Effector memory CD4-positive, alpha-beta T cell (primary cell): ENCODE data around the gene POU5F1.
"Not testable (repeated sequence)": the region's sequence is repeated elsewhere in the genome, so short reads cannot be mapped to it uniquely, and the experiment has no call there.

ENCODE experiments used
- DNase-seq, 3 donors: peaks; one replicate each; pipeline ENCODE4 v3.0.0-alpha.2; 2020
- H3K27ac ChIP-seq: 2 replicates; pipeline ENCODE4 v1.7.0; 2013; ENCODE audit warnings: mild to moderate bottlenecking, low read length, moderate library complexity; ENCODE audit not compliant: insufficient read depth, poor library complexity, severe bottlenecking
- H3K27me3 ChIP-seq: replicated peaks from 2 replicates; pipeline ENCODE4 v1.7.0; 2013; ENCODE audit warnings: mild to moderate bottlenecking, low read length; ENCODE audit not compliant: insufficient read depth, control insufficient read depth, poor library complexity, severe bottlenecking
- H3K36me3 ChIP-seq: 2 replicates; pipeline ENCODE4 v1.7.0; 2013; ENCODE audit warnings: mild to moderate bottlenecking, low read length, moderate library complexity; ENCODE audit not compliant: control insufficient read depth, insufficient read depth
- H3K4me1 ChIP-seq: 2 replicates; pipeline ENCODE4 v1.7.0; 2013; ENCODE audit warnings: low read length, mild to moderate bottlenecking; ENCODE audit not compliant: control insufficient read depth, insufficient read depth, poor library complexity, severe bottlenecking
- H3K4me3 ChIP-seq: 2 replicates; pipeline ENCODE4 v1.7.0; 2013; ENCODE audit warnings: low read length, low read depth, mild to moderate bottlenecking; ENCODE audit not compliant: insufficient read depth, poor library complexity, severe bottlenecking
- H3K9me3 ChIP-seq: 2 replicates; pipeline ENCODE4 v1.7.0; 2013; ENCODE audit warnings: mild to moderate bottlenecking, low read length, moderate library complexity; ENCODE audit not compliant: control insufficient read depth
- total RNA-seq, 3 donors: gene quantifications; one replicate each; lab custom pipeline; 2026; lab: John Stamatoyannopoulos, UW

Gene POU5F1
- 0 to 0.39 (median 0.17) reads per million in 3 donors for total RNA-seq

GRCh38 chr6:31170600-31170881, at the start of gene POU5F1:
Gene POU5F1, minus strand, starts transcription at chr6:31170682. Its CDS starts 62 bp downstream, at chr6:31170620.
- no peak for DNase-seq
- H3K4me3 ChIP-seq = no peak within 1 kb of the TSS
- no peaks in the 10 kb centered on the region for H3K27me3 ChIP-seq
- no peaks in the 10 kb centered on the region for H3K36me3 ChIP-seq
- H3K9me3 ChIP-seq = no peaks in the 10 kb centered on the region
- H3K27ac ChIP-seq = no peak within 1 kb of the TSS
- H3K4me1 ChIP-seq = no peaks in the 10 kb centered on the region

GRCh38 chr6:31216208-31216898, 45.9 kb upstream of the POU5F1 start:
- DNase-seq = no peak
- Histone ChIP-seq H3K9me3 (peaks cover 2% of the 10 kb centered on the region), H3K4me1 (no peaks in the 10 kb centered on the region), H3K27me3 (no peaks in the 10 kb centered on the region), H3K36me3 (no peaks in the 10 kb centered on the region), H3K27ac (no peak overlapping the region), H3K4me3 (no peak overlapping the region)

- not testable (repeated sequence) for H3K4me3 ChIP-seq, H3K36me3 ChIP-seq, DNase-seq, H3K9me3 ChIP-seq, H3K4me1 ChIP-seq, H3K27ac ChIP-seq, H3K27me3 ChIP-seq
These were observed 44.7 kb upstream of the POU5F1 start for GRCh38 chr6:31215216-31215615.

- Histone ChIP-seq H3K9me3 (peaks cover 2% of the 10 kb centered on the region), H3K4me1 (no peaks in the 10 kb centered on the region), H3K27ac (no peak overlapping the region), H3K27me3 (no peaks in the 10 kb centered on the region), H3K4me3 (no peak overlapping the region), H3K36me3 (no peaks in the 10 kb centered on the region)
- no peak for DNase-seq
These were observed 44.0 kb upstream of the POU5F1 start for GRCh38 chr6:31214516-31214915.

- Histone ChIP-seq H3K36me3 (no peaks in the 10 kb centered on the region), H3K9me3 (peaks cover under 1% of the 10 kb centered on the region), H3K4me1 (no peaks in the 10 kb centered on the region), H3K27ac (no peak overlapping the region), H3K27me3 (no peaks in the 10 kb centered on the region), H3K4me3 (no peak overlapping the region)
- no peak for DNase-seq
These were observed 40.5 kb upstream of the POU5F1 start for GRCh38 chr6:31210741-31211532.

GRCh38 chr6:31210123-31210522, 39.6 kb upstream of the POU5F1 start:
- H3K27ac ChIP-seq = no peak overlapping the region
- DNase-seq = no peak
- H3K4me1 ChIP-seq = no peaks in the 10 kb centered on the region
- no peak overlapping the region for H3K4me3 ChIP-seq
- H3K27me3 ChIP-seq = no peaks in the 10 kb centered on the region
- no peaks in the 10 kb centered on the region for H3K9me3 ChIP-seq
- H3K36me3 ChIP-seq = no peaks in the 10 kb centered on the region

GRCh38 chr6:31209137-31209536, 38.7 kb upstream of the POU5F1 start:
- no peaks in the 10 kb centered on the region for H3K27me3 ChIP-seq
- H3K4me3 ChIP-seq = no peak overlapping the region
- DNase-seq = no peak
- no peaks in the 10 kb centered on the region for H3K9me3 ChIP-seq
- peaks cover 6% of the 10 kb centered on the region for H3K4me1 ChIP-seq
- H3K27ac ChIP-seq = no peak overlapping the region
- no peaks in the 10 kb centered on the region for H3K36me3 ChIP-seq

- DNase-seq = no peak
These were observed 38.0 kb upstream of the POU5F1 start for GRCh38 chr6:31208506-31208905.

GRCh38 chr6:31205638-31206037, 35.2 kb upstream of the POU5F1 start:
- DNase-seq = no peak
- Histone ChIP-seq H3K4me3 (no peak overlapping the region), H3K27me3 (no peaks in the 10 kb centered on the region), H3K27ac (no peak overlapping the region), H3K9me3 (no peaks in the 10 kb centered on the region), H3K4me1 (peaks cover 30% of the 10 kb centered on the region), H3K36me3 (peaks cover 3% of the 10 kb centered on the region)

More at GRCh38 chr6:31208506-31208905, 38.0 kb upstream of the POU5F1 start:
- no peak overlapping the region for H3K27ac ChIP-seq
- peaks cover 8% of the 10 kb centered on the region for H3K4me1 ChIP-seq
- no peaks in the 10 kb centered on the region for H3K27me3 ChIP-seq
- H3K4me3 ChIP-seq = no peak overlapping the region
- no peaks in the 10 kb centered on the region for H3K9me3 ChIP-seq
- no peaks in the 10 kb centered on the region for H3K36me3 ChIP-seq

GRCh38 chr6:31204751-31205145, 34.3 kb upstream of the POU5F1 start:
- Histone ChIP-seq H3K27ac (peak overlapping the region; percentile 76), H3K9me3 (no peaks in the 10 kb centered on the region), H3K27me3 (no peaks in the 10 kb centered on the region), H3K4me1 (peaks cover 31% of the 10 kb centered on the region), H3K36me3 (peaks cover 3% of the 10 kb centered on the region), H3K4me3 (no peak overlapping the region)
- DNase-seq = no peak
